Breast epithelium (tissue), 3 donors: ENCODE measurements around the gene FRMD4A.

Experiments used
- POLR2AphosphoS5 ChIP-seq, 3 donors: sonication (generic); formaldehyde crosslinking; IDR thresholded peaks; one replicate each; pipeline ENCODE4 v1.6.1; 2017; ENCODE audit warnings: antibody characterized with exemption in 3 of 3
- TF ChIP-seq, protein P1 (sequence below), 3 donors: fragments of 450-650 bp; IDR thresholded peaks; one replicate each; pipeline ENCODE4 v1.5.1; 2016 to 2017; ENCODE audit warnings: antibody characterized with exemption in 3 of 3, mild to moderate bottlenecking in 3 of 3, moderate library complexity in 3 of 3

DNA sequence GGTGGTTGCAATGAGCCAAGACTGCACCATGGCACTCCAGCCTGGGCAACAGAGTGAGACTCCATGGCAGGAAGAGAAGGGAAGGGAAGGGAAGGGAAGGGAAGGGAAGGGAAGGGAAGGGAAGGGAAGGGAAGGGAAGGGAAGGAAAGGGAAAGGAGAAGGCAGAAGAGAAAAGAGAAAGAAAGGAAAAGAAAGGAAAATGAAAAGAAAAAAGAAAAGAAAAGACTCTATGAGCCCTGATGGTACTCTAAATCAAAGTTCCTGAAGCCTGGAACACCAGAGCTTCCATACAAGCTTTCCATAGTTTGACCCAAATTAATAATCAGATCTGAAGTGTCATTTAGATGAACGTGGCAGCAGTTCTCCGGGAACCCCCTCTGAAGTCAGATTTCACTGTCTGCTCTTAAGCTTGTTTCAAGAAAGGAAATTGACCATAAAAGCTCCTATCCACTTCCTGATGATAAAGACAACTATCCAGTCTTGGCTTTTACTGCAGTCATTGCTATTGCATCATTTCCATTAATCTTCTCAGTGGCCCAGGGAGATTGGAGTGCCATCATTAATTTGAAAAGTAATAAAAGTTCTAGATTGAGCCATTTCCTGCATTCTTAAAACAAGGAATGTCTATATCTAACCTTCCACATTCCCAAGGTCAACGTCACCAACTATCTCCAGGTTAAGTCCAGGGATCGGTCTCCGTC lies 44.2 kb upstream of the FRMD4A start:
- TF ChIP-seq, protein P1, sequence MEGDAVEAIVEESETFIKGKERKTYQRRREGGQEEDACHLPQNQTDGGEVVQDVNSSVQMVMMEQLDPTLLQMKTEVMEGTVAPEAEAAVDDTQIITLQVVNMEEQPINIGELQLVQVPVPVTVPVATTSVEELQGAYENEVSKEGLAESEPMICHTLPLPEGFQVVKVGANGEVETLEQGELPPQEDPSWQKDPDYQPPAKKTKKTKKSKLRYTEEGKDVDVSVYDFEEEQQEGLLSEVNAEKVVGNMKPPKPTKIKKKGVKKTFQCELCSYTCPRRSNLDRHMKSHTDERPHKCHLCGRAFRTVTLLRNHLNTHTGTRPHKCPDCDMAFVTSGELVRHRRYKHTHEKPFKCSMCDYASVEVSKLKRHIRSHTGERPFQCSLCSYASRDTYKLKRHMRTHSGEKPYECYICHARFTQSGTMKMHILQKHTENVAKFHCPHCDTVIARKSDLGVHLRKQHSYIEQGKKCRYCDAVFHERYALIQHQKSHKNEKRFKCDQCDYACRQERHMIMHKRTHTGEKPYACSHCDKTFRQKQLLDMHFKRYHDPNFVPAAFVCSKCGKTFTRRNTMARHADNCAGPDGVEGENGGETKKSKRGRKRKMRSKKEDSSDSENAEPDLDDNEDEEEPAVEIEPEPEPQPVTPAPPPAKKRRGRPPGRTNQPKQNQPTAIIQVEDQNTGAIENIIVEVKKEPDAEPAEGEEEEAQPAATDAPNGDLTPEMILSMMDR (IDR thresholded peaks at IDR 0.05), result no peak
- no peak for TF ChIP-seq POLR2AphosphoS5 (IDR thresholded peaks at IDR 0.05)
